Stomach (tissue), 9 donors: Measurements from ENCODE around the gene IFT52. TPM values are rescaled to one million over a fixed set of nuclear protein-coding genes. Genes with fewer than 3 reads are reported as not detected.

Experiments used
- DNase-seq, 2 donors: peaks; one replicate each; pipeline versions ENCODE4 v3.0.0 to v3.0.0-alpha.2; 2013 to 2019
- H3K27ac ChIP-seq, 5 donors: fragments of 200-600 bp in 4 of 5; sonication (generic) in 4 of 5; one replicate each; pipeline ENCODE4 v1.5.1; 2013 to 2019; ENCODE audit warnings: mild to moderate bottlenecking in 1 of 5, moderate library complexity in 1 of 5
- H3K27me3 ChIP-seq, 3 donors: fragments of 200-600 bp; sonication (generic); one replicate each; pipeline ENCODE4 v1.5.1; 2017 to 2019; ENCODE audit warnings: mixed run types in 1 of 3
- H3K36me3 ChIP-seq, 4 donors: fragments of 200-600 bp; sonication (generic); 1 replicate in 3 of 4; 2 replicates in 1 of 4; pipeline ENCODE4 v1.5.1; 2016 to 2019
- H3K4me1 ChIP-seq, 4 donors: fragments of 200-600 bp; sonication (generic); one replicate each; pipeline ENCODE4 v1.5.1; 2016 to 2019
- H3K4me3 ChIP-seq, 4 donors: fragments of 200-600 bp; sonication (generic) in 3 of 4; one replicate each; pipeline ENCODE4 v1.5.1; 2016 to 2019; ENCODE audit warnings: mild to moderate bottlenecking in 1 of 4
- H3K9me3 ChIP-seq, 4 donors: fragments of 200-600 bp; sonication (generic); one replicate each; pipeline ENCODE4 v1.5.1; 2016 to 2019
- CTCF ChIP-seq, 7 experiments: fragments of 450-650 bp in 4 of 7; fragments of 200-600 bp in 3 of 7; sonication (generic) in 3 of 7; IDR thresholded peaks; one replicate each; pipeline ENCODE4 v1.5.1; 2016 to 2019; ENCODE audit warnings: antibody characterized with exemption in 7 of 7, control low read depth in 2 of 7, mild to moderate bottlenecking in 1 of 7
- EP300 ChIP-seq: sonication (generic); formaldehyde crosslinking; IDR thresholded peaks from one replicate; pipeline ENCODE4 v1.6.1; 2017; ENCODE audit warnings: antibody characterized with exemption
- POLR2A ChIP-seq, 4 donors: fragments of 450-650 bp; IDR thresholded peaks; one replicate each; pipeline ENCODE4 v1.6.1; 2016; ENCODE audit warnings: antibody characterized with exemption in 4 of 4, control low read depth in 2 of 4, mild to moderate bottlenecking in 1 of 4, moderate library complexity in 1 of 4
- POLR2AphosphoS5 ChIP-seq, 3 donors: sonication (generic); formaldehyde crosslinking; IDR thresholded peaks; one replicate each; pipeline ENCODE4 v1.6.1; 2016; ENCODE audit warnings: antibody characterized with exemption in 3 of 3
- WGBS, 5 donors: extraction: QIAGEN DNeasy Blood & Tissue Kit in 3 of 5; methylation state at CpG; one replicate each; pipeline versions ENCODE4 v1.1.5 to v1.1.7; 2013 to 2018; 5-methylcytosine and 5-hydroxymethylcytosine counted together
- intact Hi-C: fragments of 100-400 bp; cut with DNase I; formaldehyde crosslinking; loops from one replicate; pipeline ENCODE4 v1.15.1; 2023; ENCODE audit warnings: low total_unique reads
- polyA plus RNA-seq, 3 donors: library from polyadenylated mRNA; stranded (reverse); fragments of 200-250 nt; gene quantifications; one replicate each; pipeline ENCODE4 v1.2.3, GENCODE V29; 2013
- total RNA-seq, 5 donors: library from RNA; depleted of rRNA; stranded (reverse); fragments of >200 nt; gene quantifications; one replicate each; pipeline versions ENCODE4 v1.1.0 to v1.2.3, GENCODE V29; 2014 to 2016
- donor health status: healthy with polysubstance abuse.
- donor health status: Bipolar disorder and iron deficiency.
- donor health status: healthy.

Gene IFT52
- total and polyA plus RNA-seq, 8 donors: 0.45 to 41.5 (median 12.9) TPM; not detected in 1

GRCh38 chr20:43681991-43682410 lies 91.3 kb downstream of the IFT52 start:
- H3K4me3 ChIP-seq: no peak overlapping the region
- no peaks in the 10 kb centered on the region for H3K4me1 ChIP-seq
- intact Hi-C loops: no loop called here
- H3K36me3 ChIP-seq: no peaks in the 10 kb centered on the region
- TF ChIP-seq CTCF (IDR thresholded peaks at IDR 0.05) (no peak), EP300 (no peak), POLR2AphosphoS5 (IDR thresholded peaks at IDR 0.05) (no peak), POLR2A (IDR thresholded peaks at IDR 0.05) (no peak)
- peak overlapping the region in 1 of 5 donors; percentile 67 for H3K27ac ChIP-seq
- no peaks in the 10 kb centered on the region for H3K27me3 ChIP-seq
- WGBS, 5 donors: 59 to 85% (median 68%) methylated on average over 2 of the region's 2 CpGs
- no peaks in the 10 kb centered on the region for H3K9me3 ChIP-seq
- DNase-seq: peak in 1 of 2 donors; percentile 51

- 89 to 97% (median 95%) methylated on average over 8 to 9 of the region's 9 CpGs for WGBS, 5 donors
- Histone ChIP-seq H3K9me3 (no peaks in the 10 kb centered on the region), H3K27me3 (no peaks in the 10 kb centered on the region), H3K36me3 (no peaks in the 10 kb centered on the region), H3K4me1 (no peaks in the 10 kb centered on the region), H3K27ac (peak overlapping the region in 1 of 5 donors; percentile 56), H3K4me3 (no peak overlapping the region)
- intact Hi-C loops: no loop called here
- no peak for DNase-seq
- TF ChIP-seq EP300: no peak
- no peak for TF ChIP-seq POLR2A (IDR thresholded peaks at IDR 0.05)
- no peak for TF ChIP-seq POLR2AphosphoS5 (IDR thresholded peaks at IDR 0.05)
- TF ChIP-seq CTCF (IDR thresholded peaks at IDR 0.05): no peak
Measured at GRCh38 chr20:43682446-43682845, 91.7 kb downstream of the IFT52 start.

- Histone ChIP-seq H3K4me3 (no peak overlapping the region), H3K4me1 (no peaks in the 10 kb centered on the region), H3K27me3 (no peaks in the 10 kb centered on the region), H3K9me3 (no peaks in the 10 kb centered on the region), H3K36me3 (no peaks in the 10 kb centered on the region), H3K27ac (no peak overlapping the region)
- DNase-seq: no peak
- intact Hi-C loops: no loop called here
- 87 to 97% (median 96%) methylated on average over 8 to 13 of the region's 13 CpGs for WGBS, 5 donors
- TF ChIP-seq CTCF (IDR thresholded peaks at IDR 0.05) (no peak), EP300 (no peak), POLR2A (IDR thresholded peaks at IDR 0.05) (no peak), POLR2AphosphoS5 (IDR thresholded peaks at IDR 0.05) (no peak)
Measured at GRCh38 chr20:43686820-43687219, 96.1 kb downstream of the IFT52 start.

- no peaks in the 10 kb centered on the region for H3K27me3 ChIP-seq
- no peak for DNase-seq
- H3K36me3 ChIP-seq: no peaks in the 10 kb centered on the region
- 77 to 87% (median 84%) methylated on average over 4 of the region's 4 CpGs for WGBS, 5 donors
- TF ChIP-seq EP300 (no peak), CTCF (IDR thresholded peaks at IDR 0.05) (no peak)
- H3K9me3 ChIP-seq: no peaks in the 10 kb centered on the region
- intact Hi-C loops: no loop called here
- no peak overlapping the region for H3K27ac ChIP-seq
- no peaks in the 10 kb centered on the region for H3K4me1 ChIP-seq
- no peak overlapping the region for H3K4me3 ChIP-seq
Measured at GRCh38 chr20:43689165-43689564, 98.4 kb downstream of the IFT52 start.
